Panc1 (cell line): ENCODE measurements around the gene DYRK3.

Experiments used
- CTCF ChIP-seq: fragments of 450-650 bp; IDR thresholded peaks from 2 replicates; pipeline ENCODE4 v1.5.1; 2017; ENCODE audit warnings: mild to moderate bottlenecking
- POLR2AphosphoS5 ChIP-seq: IDR thresholded peaks from 2 replicates; pipeline ENCODE4 v1.6.1; 2012; ENCODE audit warnings: mild to moderate bottlenecking, low read depth, low read length, moderate library complexity
- TCF7L2 ChIP-seq: IDR thresholded peaks from 2 replicates; pipeline ENCODE4 v1.6.1; 2011; ENCODE audit warnings: mild to moderate bottlenecking, low read depth, low read length, inconsistent platforms

- TF ChIP-seq CTCF: no peak
- TF ChIP-seq TCF7L2: no peak
- TF ChIP-seq POLR2AphosphoS5: no peak
Measured at GRCh38 chr1:206658981-206659273, 23.6 kb downstream of the DYRK3 start.
